ENCODE results near the gene ZNF587B. TPM values are rescaled to one million over a fixed set of nuclear protein-coding genes. Genes with fewer than 3 reads are reported as not detected.
"Not testable (repeated sequence)": the region's sequence is repeated elsewhere in the genome, so short reads cannot be mapped to it uniquely, and the experiment has no call there.

Gene ZNF587B
- total and polyA plus RNA-seq, 12 donors: 3.1 to 20.1 (median 8.3) TPM

GRCh38 chr19:57803265-57803593 is 26.9 kb upstream of the ZNF587B start:
- intact Hi-C loops (cut with DNase I): no loop called here
- no peak for DNase-seq
- Histone ChIP-seq H3K9me3 (replicated peaks in 1 of 3) (no peaks in the 10 kb centered on the region), H3K27ac (peak overlapping the region in 3 of 5 donors; percentile 51 to 74 (median 62)), H3K4me3 (peak overlapping the region in 3 of 4 donors; percentile 8 to 60 (median 51)), H3K27me3 (no peaks in the 10 kb centered on the region), H3K36me3 (replicated peaks in 1 of 2) (peaks cover 0 to under 1% of the 10 kb centered on the region in 2 donors), H3K4me1 (replicated peaks in 1 of 2) (peaks cover 6 to 39% of the 10 kb centered on the region in 2 donors)
- WGBS, 4 donors: 9 to 15% (median 12%) methylated on average over 6 of the region's 6 CpGs
- no peak for TF ChIP-seq CTCF (IDR thresholded peaks at IDR 0.05)
- no peak for TF ChIP-seq POLR2A (IDR thresholded peaks at IDR 0.05)

- Histone ChIP-seq H3K27ac (peak overlapping the region in 4 of 5 donors; percentile 51 to 74 (median 62)), H3K36me3 (replicated peaks in 1 of 2) (peaks cover 0 to 5% of the 10 kb centered on the region in 2 donors), H3K4me1 (replicated peaks in 1 of 2) (peaks cover 6 to 37% of the 10 kb centered on the region in 2 donors), H3K9me3 (replicated peaks in 1 of 3) (no peaks in the 10 kb centered on the region), H3K4me3 (peak overlapping the region in 3 of 4 donors; percentile 8 to 60 (median 51)), H3K27me3 (no peaks in the 10 kb centered on the region)
- DNase-seq: peak in 3 of 7 donors; percentile 28 to 44 (median 39)
- WGBS, 4 donors: 4 to 9% (median 5%) methylated on average over 19 of the region's 19 CpGs
- intact Hi-C loops (cut with DNase I): no loop called here
- no peak for TF ChIP-seq POLR2A (IDR thresholded peaks at IDR 0.05)
- TF ChIP-seq CTCF (IDR thresholded peaks at IDR 0.05): no peak
Observed at GRCh38 chr19:57803594-57804325, 26.3 kb upstream of the ZNF587B start.

- TF ChIP-seq CTCF (IDR thresholded peaks at IDR 0.05): no peak
- no peak for TF ChIP-seq POLR2A (IDR thresholded peaks at IDR 0.05)
- intact Hi-C loops (cut with DNase I): no loop called here
- 86 to 100% (median 94%) methylated on average over 2 of the region's 2 CpGs for WGBS, 4 donors
- H3K4me1 ChIP-seq (replicated peaks in 1 of 2): peaks cover 6 to 19% of the 10 kb centered on the region in 2 donors
- no peak for DNase-seq
- H3K36me3 ChIP-seq (replicated peaks in 1 of 2): peaks cover 0 to 15% of the 10 kb centered on the region in 2 donors
- H3K27ac ChIP-seq: no peak overlapping the region
- no peaks in the 10 kb centered on the region for H3K9me3 ChIP-seq (replicated peaks in 1 of 3)
- H3K27me3 ChIP-seq: no peaks in the 10 kb centered on the region
- H3K4me3 ChIP-seq: no peak overlapping the region
Observed at GRCh38 chr19:57807541-57807940, 22.6 kb upstream of the ZNF587B start.

GRCh38 chr19:57810410-57811295 is 19.4 kb upstream of the ZNF587B start:
- H3K4me1 ChIP-seq (replicated peaks in 1 of 2): peaks cover 10% of the 10 kb centered on the region in 2 donors
- DNase-seq: peak in 1 of 7 donors; percentile 35
- not testable (repeated sequence) for H3K9me3 ChIP-seq (replicated peaks in 1 of 3); H3K4me3 ChIP-seq; H3K27me3 ChIP-seq
- intact Hi-C loops (cut with DNase I): loop anchor here in 1 of 2 donors (10.0 kb wide), 1 partner anchor 66 kb away; the partner anchor contains the start of gene ZNF776
- H3K36me3 ChIP-seq (replicated peaks in 1 of 2): peaks cover 0 to 15% of the 10 kb centered on the region in 2 donors
- peak overlapping the region in 1 of 5 donors; percentile 25 for H3K27ac ChIP-seq
- WGBS, 4 donors: 77 to 80% (median 78%) methylated on average over 17 of the region's 17 CpGs
